GM19438 (cell line): ENCODE results near the gene METTL9.
A peak's percentile ranks its signal among the peaks of the same experiment; 100 is the strongest.
"Not testable (repeated sequence)": the region's sequence is repeated elsewhere in the genome, so short reads cannot be mapped to it uniquely, and the experiment has no call there.

ENCODE experiments used
- ATAC-seq: cut with Tn5 transposase; IDR thresholded peaks from one replicate; pipeline ENCODE4 v1.9.1; 2021; ENCODE audit warnings: low read depth; ENCODE audit not compliant: unreplicated experiment

METTL9 gene

DNA sequence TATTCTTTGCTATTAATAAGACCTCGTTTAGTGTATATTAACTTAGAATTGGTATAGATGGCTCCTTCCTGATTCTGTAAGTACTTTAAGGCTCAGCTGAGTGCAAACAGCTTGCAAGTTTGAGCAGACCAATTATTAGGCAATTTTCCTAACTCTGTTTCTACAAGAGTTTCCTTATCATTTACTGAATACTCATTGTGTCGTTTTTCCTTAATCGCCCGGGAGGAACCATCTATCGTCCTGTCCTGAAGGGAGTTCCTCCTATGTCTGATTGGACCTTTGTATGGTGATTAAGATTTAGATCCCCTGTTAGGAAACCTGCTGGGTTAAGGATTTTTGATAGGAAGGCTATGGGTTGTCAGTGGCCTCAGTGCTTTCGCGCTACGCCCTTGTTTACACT, 32.0 kb downstream of the METTL9 start:
- not testable (repeated sequence) for ATAC-seq

DNA sequence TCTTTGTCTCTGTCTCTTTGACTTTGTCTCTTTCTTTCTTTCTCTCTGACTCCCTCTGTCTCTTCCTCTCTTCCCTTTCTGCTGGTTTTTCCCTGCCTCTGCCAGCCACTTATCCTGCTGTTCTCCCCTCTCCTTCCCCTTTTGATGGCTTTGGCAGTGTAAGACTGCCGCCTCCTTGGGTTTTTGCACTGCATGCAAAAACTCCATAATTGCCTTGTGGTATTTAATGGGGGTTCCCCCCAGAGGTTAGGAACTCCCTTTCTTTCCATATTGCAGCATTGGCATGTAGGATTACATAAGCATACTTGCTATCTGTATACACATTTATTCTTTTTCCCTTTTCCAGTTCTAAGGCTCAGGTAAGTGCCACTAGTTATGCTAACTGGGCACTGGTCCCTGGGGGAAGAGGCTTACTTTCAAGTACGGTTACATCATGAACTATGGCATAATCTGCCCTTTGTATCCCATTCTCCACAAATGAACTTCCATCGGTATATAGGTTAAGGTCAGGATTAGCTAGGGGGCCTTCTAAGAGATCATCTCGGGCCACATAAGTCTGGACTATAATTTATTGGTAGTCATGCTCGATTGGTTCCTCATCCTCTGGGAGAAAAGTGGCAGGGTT, 32.7 kb downstream of the METTL9 start:
- ATAC-seq: not testable (repeated sequence)

GRCh38 chr16:21634216-21634615, 34.8 kb downstream of the METTL9 start:
- ATAC-seq: no peak

DNA sequence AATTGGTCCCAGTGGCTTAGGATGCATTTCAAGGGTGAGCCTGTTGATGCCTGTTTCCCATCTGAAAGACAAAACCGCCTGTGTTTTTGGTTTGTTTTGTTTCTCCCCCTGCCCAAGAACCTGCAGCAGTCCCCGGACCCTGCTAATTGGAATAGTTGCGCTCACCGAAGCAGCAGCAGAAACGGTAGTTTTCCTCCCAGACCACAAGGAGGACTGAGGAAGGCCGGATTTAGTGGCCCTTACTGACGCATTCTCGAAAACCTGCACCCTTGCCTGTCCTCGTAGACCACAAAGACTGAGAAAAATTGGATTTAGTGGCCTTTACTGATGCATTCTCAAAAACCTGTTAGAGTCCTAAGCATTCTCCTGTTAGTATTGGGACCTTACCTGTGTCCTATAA, 36.3 kb downstream of the METTL9 start:
- ATAC-seq: not testable (repeated sequence)

DNA sequence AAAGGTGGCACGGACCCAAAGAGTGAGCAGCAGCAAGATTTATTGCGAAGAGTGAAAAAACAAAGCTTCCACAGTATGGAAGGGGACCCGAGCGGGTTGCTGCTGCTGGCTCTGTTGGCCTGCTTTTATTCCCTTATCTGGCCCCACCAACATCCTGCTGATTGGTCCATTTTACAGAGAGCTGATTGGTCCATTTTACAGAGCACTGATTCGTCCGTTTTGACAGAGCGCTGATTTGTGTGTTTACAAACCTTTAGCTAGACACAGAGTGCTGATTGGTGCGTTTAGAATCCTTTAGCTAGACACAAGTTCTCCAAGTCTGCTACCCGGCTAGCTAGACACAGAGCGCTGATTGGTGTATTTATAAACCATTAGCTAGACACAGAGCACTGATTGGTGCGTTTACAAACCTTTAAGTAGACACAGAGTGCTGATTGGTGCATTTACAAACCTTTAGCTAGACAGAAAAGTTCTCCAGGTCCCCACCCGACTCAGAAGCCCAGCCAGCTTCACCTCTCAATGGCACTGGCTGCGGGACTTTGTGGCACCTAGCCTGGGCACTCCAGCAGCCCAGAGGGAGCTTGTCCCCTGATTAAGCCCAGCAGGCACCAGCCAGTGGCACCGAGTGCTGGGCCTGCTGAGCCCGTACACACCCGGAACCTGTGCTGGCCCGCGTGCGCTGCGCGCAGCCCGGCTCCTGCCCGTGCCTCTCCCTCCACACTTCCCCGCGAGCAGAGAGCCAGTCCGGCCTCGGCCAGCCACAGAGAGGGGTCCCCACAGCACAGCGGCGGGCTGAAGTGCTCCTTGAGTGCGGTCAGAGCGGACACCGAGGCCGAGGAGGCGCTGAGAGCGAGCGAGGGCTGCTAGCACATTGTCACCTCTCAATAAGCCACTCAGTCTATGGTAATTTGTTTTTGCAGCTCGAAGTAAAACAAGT, 37.9 kb downstream of the METTL9 start:
- no peak for ATAC-seq

DNA sequence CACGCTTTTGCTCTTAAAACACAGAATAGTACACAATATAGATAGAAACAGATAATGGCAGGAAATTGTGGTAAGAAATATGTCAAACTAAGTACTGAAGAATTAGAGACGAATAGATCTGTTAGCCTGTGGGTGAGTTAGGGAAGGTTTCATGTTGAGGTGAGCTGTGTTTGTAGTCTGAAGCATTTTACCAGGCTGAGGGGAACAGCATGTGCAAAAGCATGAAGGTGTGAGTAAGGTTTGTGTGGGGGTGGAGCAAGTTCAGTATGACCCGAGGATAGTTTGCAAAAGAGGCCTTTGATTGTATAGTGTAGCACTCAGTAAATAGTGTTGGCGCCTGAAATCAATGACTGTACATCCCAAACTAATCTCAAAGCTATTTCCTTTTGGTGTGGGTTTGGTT, 39.2 kb downstream of the METTL9 start:
- no peak for ATAC-seq

GRCh38 chr16:21639493-21639892, 40.1 kb downstream of the METTL9 start:
- no peak for ATAC-seq

- ATAC-seq: no peak
Observed at GRCh38 chr16:21641916-21642315, 42.5 kb downstream of the METTL9 start.

- ATAC-seq: no peak
Observed at GRCh38 chr16:21642861-21643260, 43.5 kb downstream of the METTL9 start.

GRCh38 chr16:21643785-21644184, 44.4 kb downstream of the METTL9 start:
- ATAC-seq: no peak

DNA sequence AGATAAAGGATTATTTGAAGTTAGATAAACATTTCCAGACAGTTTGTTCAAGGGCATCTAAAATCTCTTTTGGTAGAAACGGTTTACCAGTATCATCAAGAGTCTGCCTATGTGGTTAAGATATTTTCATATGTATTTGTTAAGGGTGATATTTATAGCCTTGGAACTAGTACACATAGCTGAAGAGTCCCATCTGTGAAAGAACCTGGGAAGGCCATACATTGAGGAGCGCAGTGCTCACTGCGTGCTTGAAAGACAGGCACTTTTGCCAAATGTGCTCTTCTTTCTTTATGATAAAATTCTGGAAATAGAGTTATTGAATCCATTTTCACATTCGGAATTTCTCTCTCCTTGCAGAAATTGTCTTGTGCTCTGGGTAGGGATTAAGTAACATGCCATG, 45.3 kb downstream of the METTL9 start:
- no peak for ATAC-seq

GRCh38 chr16:21645261-21645721, 45.9 kb downstream of the METTL9 start:
- ATAC-seq: no peak

- ATAC-seq: no peak
Observed at GRCh38 chr16:21646091-21646490, 46.7 kb downstream of the METTL9 start.

DNA sequence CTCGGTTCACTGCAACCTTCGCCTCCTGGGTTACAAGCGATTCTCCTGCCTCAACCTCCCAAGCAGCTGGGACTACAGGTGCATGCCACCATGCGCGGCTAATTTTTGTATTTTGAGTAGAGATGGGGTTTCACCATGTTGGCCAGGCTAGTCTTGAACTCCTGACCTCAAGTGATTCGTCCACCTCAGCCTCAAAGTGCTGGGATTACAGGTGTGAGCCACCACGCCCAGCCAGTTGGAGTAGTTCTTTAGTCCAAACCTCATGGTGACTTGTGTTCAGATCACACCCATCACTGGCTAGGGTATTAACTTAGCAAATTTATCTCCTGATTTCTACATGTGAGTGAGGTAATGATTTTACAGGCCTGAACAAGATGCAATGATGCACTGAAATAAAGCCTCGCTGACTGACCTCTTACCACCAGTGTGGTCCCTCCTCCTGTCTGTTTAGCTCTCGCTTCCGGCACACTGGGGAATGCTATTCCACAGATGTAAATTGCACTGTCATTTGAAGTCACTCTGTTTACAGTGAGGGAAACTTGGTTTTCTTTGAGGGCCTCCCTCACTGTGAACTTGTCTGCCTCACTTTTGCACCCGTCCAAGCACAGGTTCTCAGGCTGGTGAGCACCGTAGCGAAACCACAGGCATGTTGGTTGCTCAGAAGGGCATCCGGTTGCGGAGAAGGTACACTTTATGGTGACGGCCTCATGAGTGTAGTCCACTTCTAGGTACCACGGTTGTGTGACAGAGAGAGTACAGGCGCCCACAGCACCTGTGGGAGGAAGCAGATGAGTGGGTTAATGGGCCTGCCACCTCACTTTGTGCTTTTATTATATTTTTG, 47.6 kb downstream of the METTL9 start:
- peak; percentile 87 for ATAC-seq

- peak; percentile 9 for ATAC-seq
Observed at GRCh38 chr16:21647562-21648164, 48.3 kb downstream of the METTL9 start.

GRCh38 chr16:21649826-21650406, 50.5 kb downstream of the METTL9 start:
- ATAC-seq: not testable (repeated sequence)

DNA sequence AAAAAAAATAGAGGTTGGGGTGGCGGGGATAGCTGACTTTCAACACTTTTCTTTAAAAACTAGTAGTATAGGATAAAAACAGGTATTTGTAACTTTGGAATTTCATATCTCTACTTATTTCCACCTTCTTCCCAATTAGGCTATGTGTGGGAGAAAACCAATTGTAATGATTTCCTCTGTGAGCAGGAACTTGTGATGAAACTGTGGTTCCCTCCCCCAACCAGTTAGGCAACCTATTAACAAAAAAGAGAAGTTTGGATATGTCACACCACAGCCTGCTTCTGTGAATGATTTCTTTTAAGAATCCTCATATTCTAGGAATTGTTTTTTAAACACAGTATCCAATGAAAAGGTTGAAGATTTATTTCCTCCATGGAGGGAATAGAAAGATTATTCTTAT, 51.1 kb downstream of the METTL9 start:
- no peak for ATAC-seq

DNA sequence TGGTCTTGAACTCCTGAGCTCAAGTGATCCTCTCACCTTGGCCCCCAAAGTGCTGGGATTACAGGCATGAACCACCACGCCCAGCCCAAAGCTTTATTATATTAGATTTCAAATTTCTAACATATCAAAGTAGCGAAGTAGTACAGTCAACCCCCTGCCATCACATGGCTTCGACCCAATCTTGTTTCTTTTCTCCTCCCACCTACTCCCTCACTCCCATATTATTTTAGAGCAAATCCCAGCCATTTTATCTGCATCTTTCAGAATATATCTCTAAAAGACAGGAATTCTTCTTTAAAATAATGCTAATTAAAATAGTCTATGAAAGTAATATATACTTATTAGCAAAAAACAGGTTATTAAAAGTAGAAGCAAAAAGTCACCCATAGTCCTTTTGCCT, 52.1 kb downstream of the METTL9 start:
- ATAC-seq: no peak

DNA sequence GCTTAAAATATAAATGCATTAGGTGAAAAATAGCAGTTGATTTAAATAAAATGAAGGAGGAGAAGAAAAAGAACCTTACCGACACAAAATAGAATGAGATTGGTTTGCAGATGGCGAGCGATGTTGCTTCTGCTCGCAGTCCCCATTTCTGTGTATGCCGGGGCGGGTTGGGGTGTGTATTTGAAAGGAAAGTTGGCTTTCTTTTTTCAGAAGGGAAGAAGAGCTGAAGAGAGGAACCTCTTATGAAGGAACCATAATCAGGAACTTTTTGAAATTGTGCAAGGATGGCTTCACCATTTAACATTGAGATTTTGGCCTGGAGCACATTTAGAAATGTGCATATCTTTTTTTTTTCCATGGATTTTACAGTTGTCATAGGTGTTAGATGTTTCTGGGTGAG, 53.1 kb downstream of the METTL9 start, which contains the start of gene IGSF6:
Gene IGSF6, minus strand, starts transcription at position 156 of the 400 bp plus-strand sequence. Its CDS starts 10 bp downstream, at position 146.
- no peak for ATAC-seq

DNA sequence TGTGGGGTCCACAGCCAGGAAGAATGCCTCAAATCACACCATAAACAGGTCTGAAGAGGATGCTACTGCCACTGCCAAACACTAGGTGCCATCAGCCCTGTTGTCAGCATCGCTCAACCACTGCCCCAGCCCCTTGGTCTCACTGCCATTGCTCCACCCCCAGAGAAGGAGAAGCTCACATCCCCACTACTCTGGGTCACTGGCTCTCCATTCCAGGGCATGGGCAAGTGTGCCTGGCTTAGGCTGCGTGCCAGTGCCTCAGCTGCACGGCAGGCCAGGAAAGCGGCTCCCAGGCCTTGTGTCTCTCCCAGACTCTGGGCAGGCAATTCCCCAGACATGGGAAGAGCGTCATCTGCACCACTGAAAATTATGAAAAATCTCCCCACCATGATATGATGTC, 54.2 kb downstream of the METTL9 start:
- no peak for ATAC-seq
